HepG2 (cell line): ENCODE results near the gene PEA15. TPM values are rescaled to one million over a fixed set of nuclear protein-coding genes. Genes with fewer than 3 reads are reported as not detected.

Experiments
- ATM ChIP-seq: fragments of 450-650 bp; IDR thresholded peaks from 2 replicates; pipeline ENCODE4 v1.7.1; 2017; ENCODE audit warnings: mild to moderate bottlenecking, borderline replicate concordance
- CBX2 ChIP-seq, 2 experiments: fragments of 200-600 bp in 1 of 2; sonication (generic); formaldehyde crosslinking in 1 of 2; IDR thresholded peaks; 2 replicates each; pipeline versions ENCODE4 v1.7.0 to v1.8.1; 2018 to 2022; ENCODE audit warnings: low read depth in 2 of 2, low read length in 1 of 2, mild to moderate bottlenecking in 1 of 2, missing genetic modification reagents in 1 of 2
- CBX5 ChIP-seq: sonication (generic); formaldehyde crosslinking; IDR thresholded peaks from 2 replicates; pipeline ENCODE4 v1.4.0; 2020; ENCODE audit warnings: missing genetic modification reagents, borderline replicate concordance
- CHCHD3 ChIP-seq: sonication (generic); formaldehyde crosslinking; IDR thresholded peaks from 2 replicates; pipeline ENCODE4 v1.8.0; 2022; ENCODE audit warnings: mild to moderate bottlenecking, missing genetic modification reagents, moderate library complexity
- GATAD2A ChIP-seq: IDR thresholded peaks from 2 replicates; pipeline ENCODE4 v1.6.1; 2016
- IRX3 ChIP-seq: sonication (generic); formaldehyde crosslinking; IDR thresholded peaks from 2 replicates; pipeline ENCODE4 v1.8.1; 2023; ENCODE audit warnings: mild to moderate bottlenecking, low read depth, missing genetic modification reagents, borderline replicate concordance
- KLF12 ChIP-seq: sonication (generic); formaldehyde crosslinking; IDR thresholded peaks from 2 replicates; pipeline ENCODE4 v1.4.0; 2020; ENCODE audit warnings: missing genetic modification reagents, borderline replicate concordance
- MLLT10 ChIP-seq: sonication (generic); formaldehyde crosslinking; IDR thresholded peaks from 2 replicates; pipeline ENCODE4 v1.4.0; 2020; ENCODE audit warnings: missing genetic modification reagents
- ONECUT2 ChIP-seq: sonication (generic); formaldehyde crosslinking; IDR thresholded peaks from 2 replicates; pipeline ENCODE4 v1.4.0; 2020; ENCODE audit warnings: missing genetic modification reagents
- ZFP37 ChIP-seq: sonication (generic); formaldehyde crosslinking; IDR thresholded peaks from 2 replicates; pipeline ENCODE4 v1.4.0; 2020; ENCODE audit warnings: missing genetic modification reagents, borderline replicate concordance
- ZIK1 ChIP-seq: sonication (generic); formaldehyde crosslinking; IDR thresholded peaks from 2 replicates; pipeline ENCODE4 v1.5.0; 2020; ENCODE audit warnings: mild to moderate bottlenecking, low read depth, missing genetic modification reagents, borderline replicate concordance
- ZNF326 ChIP-seq: sonication (generic); formaldehyde crosslinking; IDR thresholded peaks from 2 replicates; pipeline ENCODE4 v1.4.0; 2020; ENCODE audit warnings: missing genetic modification reagents, borderline replicate concordance
- ZNF460 ChIP-seq: sonication (generic); formaldehyde crosslinking; IDR thresholded peaks from 2 replicates; pipeline ENCODE4 v1.5.1; 2020; ENCODE audit warnings: missing genetic modification reagents, mild to moderate bottlenecking, borderline replicate concordance
- ZNF484 ChIP-seq: sonication (generic); formaldehyde crosslinking; IDR thresholded peaks from 2 replicates; pipeline ENCODE4 v1.5.1; 2020; ENCODE audit warnings: mild to moderate bottlenecking, low read depth, missing genetic modification reagents, borderline replicate concordance
- ZNF615 ChIP-seq: sonication (generic); formaldehyde crosslinking; IDR thresholded peaks from 2 replicates; pipeline ENCODE4 v1.5.0; 2020; ENCODE audit warnings: mild to moderate bottlenecking, missing genetic modification reagents, borderline replicate concordance
- ZNF660 ChIP-seq: sonication (generic); formaldehyde crosslinking; IDR thresholded peaks from 2 replicates; pipeline ENCODE4 v1.5.1; 2020; ENCODE audit warnings: mild to moderate bottlenecking, low read depth, missing genetic modification reagents, borderline replicate concordance
- ZZZ3 ChIP-seq: sonication (generic); formaldehyde crosslinking; IDR thresholded peaks from 2 replicates; pipeline ENCODE4 v1.4.0; 2020; ENCODE audit warnings: missing genetic modification reagents, mild to moderate bottlenecking, borderline replicate concordance
- polyA plus RNA-seq, 8 experiments: library from polyadenylated mRNA; depleted of rRNA in 3 of 8; stranded (reverse) in 7 of 8; unstranded in 1 of 8; fragments of >200 nt; fragmentation: Illumina TruSeq in 4 of 8; extraction: Trizol in 4 of 8; gene quantifications; 2 replicates each; pipeline versions ENCODE4 v1.2.1 to v1.2.3, GENCODE V29; 2011 to 2016; ENCODE audit warnings: low read depth in 4 of 8, missing spikeins in 1 of 8, mixed read lengths in 1 of 8; ENCODE audit not compliant: insufficient read depth in 1 of 8
- total RNA-seq, 5 experiments: library from RNA; depleted of rRNA; stranded (reverse); fragments of >200 nt; fragmentation: Illumina TruSeq; extraction: Trizol; gene quantifications; 2 replicates each; pipeline ENCODE4 v1.2.3, GENCODE V29; 2016; ENCODE audit warnings: low read depth in 1 of 5
- TF ChIP-seq, protein P1 (sequence below): sonication (generic); formaldehyde crosslinking; IDR thresholded peaks from 2 replicates; pipeline ENCODE4 v1.4.0; 2020; ENCODE audit warnings: mild to moderate bottlenecking, missing genetic modification reagents
- TF ChIP-seq, protein P2 (sequence below): sonication (generic); formaldehyde crosslinking; IDR thresholded peaks from 2 replicates; pipeline ENCODE4 v1.5.0; 2020; ENCODE audit warnings: mild to moderate bottlenecking, missing genetic modification reagents, moderate library complexity

PEA15 gene
- total and polyA plus RNA-seq, 2 of the 13 experiments (the other 11 are each of a cell fraction or from before 2014, with no cell fraction given) = 12.1 to 35.2 TPM

DNA sequence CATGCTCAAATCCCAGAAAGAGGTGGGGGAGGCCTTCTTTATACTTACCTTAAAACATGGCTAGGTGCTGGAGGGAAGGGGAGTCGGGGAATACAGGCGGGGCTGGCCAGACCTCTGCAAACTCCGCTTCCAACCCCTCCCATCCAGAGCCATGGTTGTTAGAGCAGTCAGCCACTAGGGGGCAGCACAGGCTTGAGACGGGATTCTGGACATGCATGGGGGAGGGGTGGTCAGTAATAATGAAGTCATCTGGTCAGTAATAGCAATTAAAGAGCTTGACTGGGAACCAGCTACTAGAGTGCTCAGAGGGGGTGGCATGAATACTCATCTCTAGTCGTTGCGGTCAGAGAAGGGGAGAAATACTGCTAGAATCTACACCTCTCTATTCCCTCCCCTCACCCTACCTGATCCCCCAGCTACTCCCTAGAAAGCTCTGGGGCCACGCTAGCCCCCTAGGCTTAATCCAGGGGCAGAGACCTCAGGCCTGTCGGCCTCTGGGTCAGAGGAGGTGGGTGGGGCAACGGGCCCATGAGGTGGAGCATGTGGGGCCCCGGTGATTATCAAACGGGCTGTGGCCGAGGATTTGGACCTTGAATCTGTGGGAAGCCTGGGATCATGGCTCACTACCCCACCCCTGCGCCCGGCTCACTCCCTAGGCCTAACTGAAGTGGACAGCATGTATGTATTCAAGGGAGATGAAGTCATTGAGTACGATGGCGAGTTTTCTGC is 11.9 kb upstream of the PEA15 start (continued):
- TF ChIP-seq, protein P1, sequence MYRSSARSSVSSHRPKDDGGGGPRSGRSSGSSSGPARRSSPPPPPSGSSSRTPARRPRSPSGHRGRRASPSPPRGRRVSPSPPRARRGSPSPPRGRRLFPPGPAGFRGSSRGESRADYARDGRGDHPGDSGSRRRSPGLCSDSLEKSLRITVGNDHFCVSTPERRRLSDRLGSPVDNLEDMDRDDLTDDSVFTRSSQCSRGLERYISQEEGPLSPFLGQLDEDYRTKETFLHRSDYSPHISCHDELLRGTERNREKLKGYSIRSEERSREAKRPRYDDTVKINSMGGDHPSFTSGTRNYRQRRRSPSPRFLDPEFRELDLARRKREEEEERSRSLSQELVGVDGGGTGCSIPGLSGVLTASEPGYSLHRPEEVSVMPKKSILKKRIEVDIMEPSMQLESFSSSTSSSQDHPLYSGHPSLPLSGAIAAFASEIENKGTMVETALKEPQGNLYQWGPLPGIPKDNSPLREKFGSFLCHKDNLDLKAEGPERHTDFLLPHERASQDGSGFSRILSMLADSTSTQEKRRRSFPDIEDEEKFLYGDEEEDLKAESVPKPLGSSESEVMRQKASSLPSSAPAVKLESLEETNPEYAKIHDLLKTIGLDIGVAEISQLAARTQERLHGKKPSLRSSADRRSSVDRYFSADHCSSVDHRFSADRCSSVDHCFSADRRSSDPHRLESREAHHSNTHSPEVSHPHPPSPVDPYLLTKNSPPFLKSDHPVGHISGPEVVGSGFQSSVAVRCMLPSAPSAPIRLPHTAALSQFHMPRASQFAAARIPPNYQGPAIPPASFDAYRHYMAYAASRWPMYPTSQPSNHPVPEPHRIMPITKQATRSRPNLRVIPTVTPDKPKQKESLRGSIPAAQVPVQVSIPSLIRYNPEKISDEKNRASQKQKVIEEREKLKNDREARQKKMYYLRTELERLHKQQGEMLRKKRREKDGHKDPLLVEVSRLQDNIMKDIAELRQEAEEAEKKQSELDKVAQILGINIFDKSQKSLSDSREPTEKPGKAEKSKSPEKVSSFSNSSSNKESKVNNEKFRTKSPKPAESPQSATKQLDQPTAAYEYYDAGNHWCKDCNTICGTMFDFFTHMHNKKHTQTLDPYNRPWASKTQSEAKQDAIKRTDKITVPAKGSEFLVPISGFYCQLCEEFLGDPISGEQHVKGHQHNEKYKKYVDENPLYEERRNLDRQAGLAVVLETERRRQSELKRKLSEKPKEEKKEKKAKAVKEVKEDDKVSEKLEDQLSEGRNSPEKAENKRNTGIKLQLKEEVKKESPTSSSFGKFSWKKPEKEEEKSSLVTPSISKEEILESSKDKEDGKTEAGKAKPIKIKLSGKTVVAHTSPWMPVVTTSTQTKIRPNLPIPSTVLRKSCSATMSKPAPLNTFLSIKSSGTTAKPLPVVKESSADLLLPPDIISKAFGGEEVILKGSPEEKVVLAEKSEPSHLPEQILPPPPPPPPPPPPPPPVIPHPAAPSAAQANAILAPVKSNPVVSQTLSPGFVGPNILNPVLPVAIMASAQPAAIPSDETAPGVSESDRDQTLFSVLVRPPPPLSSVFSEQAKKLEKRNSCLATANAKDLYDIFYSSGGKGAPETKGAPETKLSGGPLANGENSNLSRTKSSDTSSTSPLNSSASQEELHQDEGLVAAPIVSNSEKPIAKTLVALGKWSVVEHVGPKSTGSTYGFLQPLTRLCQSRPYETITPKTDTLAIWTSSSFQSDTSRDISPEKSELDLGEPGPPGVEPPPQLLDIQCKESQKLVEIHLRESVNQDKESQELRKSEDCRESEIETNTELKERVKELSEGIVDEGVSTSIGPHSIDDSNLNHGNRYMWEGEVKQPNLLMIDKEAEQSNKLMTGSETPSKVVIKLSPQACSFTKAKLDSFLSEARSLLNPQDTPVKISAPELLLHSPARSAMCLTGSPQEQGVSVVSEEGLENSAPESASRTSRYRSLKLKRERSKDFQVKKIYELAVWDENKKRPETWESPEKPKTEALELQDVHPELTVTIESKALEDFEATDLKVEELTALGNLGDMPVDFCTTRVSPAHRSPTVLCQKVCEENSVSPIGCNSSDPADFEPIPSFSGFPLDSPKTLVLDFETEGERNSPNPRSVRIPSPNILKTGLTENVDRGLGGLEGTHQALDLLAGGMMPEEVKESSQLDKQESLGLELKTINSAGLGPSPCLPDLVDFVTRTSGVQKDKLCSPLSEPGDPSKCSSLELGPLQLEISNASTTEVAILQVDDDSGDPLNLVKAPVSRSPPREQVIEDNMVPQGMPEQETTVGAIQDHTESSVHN = no peak
- TF ChIP-seq CBX2 (IDR thresholded peaks at IDR 0.05; ENCODE audit: low read depth, low read length) = no peak
- TF ChIP-seq CBX2 (CRISPR knock-in tag; IDR thresholded peaks at IDR 0.05; ENCODE audit: low read depth) = no peak
- TF ChIP-seq, protein P2, sequence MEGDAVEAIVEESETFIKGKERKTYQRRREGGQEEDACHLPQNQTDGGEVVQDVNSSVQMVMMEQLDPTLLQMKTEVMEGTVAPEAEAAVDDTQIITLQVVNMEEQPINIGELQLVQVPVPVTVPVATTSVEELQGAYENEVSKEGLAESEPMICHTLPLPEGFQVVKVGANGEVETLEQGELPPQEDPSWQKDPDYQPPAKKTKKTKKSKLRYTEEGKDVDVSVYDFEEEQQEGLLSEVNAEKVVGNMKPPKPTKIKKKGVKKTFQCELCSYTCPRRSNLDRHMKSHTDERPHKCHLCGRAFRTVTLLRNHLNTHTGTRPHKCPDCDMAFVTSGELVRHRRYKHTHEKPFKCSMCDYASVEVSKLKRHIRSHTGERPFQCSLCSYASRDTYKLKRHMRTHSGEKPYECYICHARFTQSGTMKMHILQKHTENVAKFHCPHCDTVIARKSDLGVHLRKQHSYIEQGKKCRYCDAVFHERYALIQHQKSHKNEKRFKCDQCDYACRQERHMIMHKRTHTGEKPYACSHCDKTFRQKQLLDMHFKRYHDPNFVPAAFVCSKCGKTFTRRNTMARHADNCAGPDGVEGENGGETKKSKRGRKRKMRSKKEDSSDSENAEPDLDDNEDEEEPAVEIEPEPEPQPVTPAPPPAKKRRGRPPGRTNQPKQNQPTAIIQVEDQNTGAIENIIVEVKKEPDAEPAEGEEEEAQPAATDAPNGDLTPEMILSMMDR (CRISPR knock-in tag) = peak; percentile 95
- TF ChIP-seq ATM = no peak
- TF ChIP-seq MLLT10 (CRISPR knock-in tag) = no peak
- TF ChIP-seq ZIK1 (CRISPR knock-in tag) = 0 out of 2 replicates have a peak, but pooled peaks have one; percentile 58
- TF ChIP-seq ONECUT2 (CRISPR knock-in tag) = 0 out of 2 replicates have a peak, but pooled peaks have one; percentile 7
- TF ChIP-seq IRX3 (CRISPR knock-in tag) = no peak
- no peak for TF ChIP-seq ZNF326 (CRISPR knock-in tag)
- TF ChIP-seq ZNF615 (CRISPR knock-in tag) = no peak
- TF ChIP-seq ZNF460 = no peak
- TF ChIP-seq GATAD2A = 0 out of 2 replicates have a peak, but pooled peaks have one; percentile 19
- no peak for TF ChIP-seq CHCHD3 (CRISPR knock-in tag)
- TF ChIP-seq KLF12 (CRISPR knock-in tag) = 0 out of 2 replicates have a peak, but pooled peaks have one; percentile 45
- peak; percentile 28; the same call in 1 of the 2 replicates for TF ChIP-seq ZFP37 (CRISPR knock-in tag)
- TF ChIP-seq ZNF484 (CRISPR knock-in tag) = no peak
- TF ChIP-seq ZZZ3 (CRISPR knock-in tag) = no peak
- no peak for TF ChIP-seq CBX5 (CRISPR knock-in tag)
- TF ChIP-seq ZNF660 (CRISPR knock-in tag) = no peak
